Measurements from ENCODE around the gene CENPF.

GRCh38 chr1:214662223-214662785 lies 59.3 kb downstream of the CENPF start:
- TF ChIP-seq CTCF (IDR thresholded peaks at IDR 0.05) = no peak
- TF ChIP-seq POLR2A (IDR thresholded peaks at IDR 0.05) = no peak
